Neural crest cell (in vitro differentiated cells): ENCODE measurements around the gene RABL3. TPM values are rescaled to one million over a fixed set of nuclear protein-coding genes. Genes with fewer than 3 reads are reported as not detected.
"Not testable (repeated sequence)": the region's sequence is repeated elsewhere in the genome, so short reads cannot be mapped to it uniquely, and the experiment has no call there.

Experiments used
- DNase-seq: peaks from one replicate; pipeline ENCODE4 v3.0.0; 2021; ENCODE audit warnings: low read depth, mixed read lengths, low spot score
- H3K27ac Mint-ChIP-seq: one replicate; pipeline ENCODE4 v1.8.0; 2021; ENCODE audit warnings: mild to moderate bottlenecking, mixed read lengths; ENCODE audit not compliant: unreplicated experiment
- H3K27me3 Mint-ChIP-seq: 2 replicates; pipeline ENCODE4 v1.8.0; 2021; ENCODE audit warnings: low read depth, mild to moderate bottlenecking, mixed read lengths
- H3K36me3 Mint-ChIP-seq: 2 replicates; pipeline ENCODE4 v1.8.0; 2021; ENCODE audit warnings: low read depth, mild to moderate bottlenecking, mixed read lengths
- H3K4me1 Mint-ChIP-seq: 2 replicates; pipeline ENCODE4 v1.8.0; 2021; ENCODE audit warnings: mixed read lengths
- H3K4me3 Mint-ChIP-seq: one replicate; pipeline ENCODE4 v1.8.0; 2021; ENCODE audit warnings: mild to moderate bottlenecking, mixed read lengths
- H3K9me3 Mint-ChIP-seq: 2 replicates; pipeline ENCODE4 v1.8.0; 2021; ENCODE audit warnings: mixed read lengths
- total RNA-seq: library from RNA; stranded (reverse); gene quantifications from 2 replicates; pipeline ENCODE4 v1.2.1, GENCODE V29; 2021
- TF ChIP-seq, protein P1 (sequence below): fragments of 200-600 bp; sonication (generic); conservative IDR thresholded peaks from 2 replicates; pipeline ENCODE4 v1.5.0; 2021; ENCODE audit warnings: antibody characterized with exemption, mild to moderate bottlenecking

The RABL3 gene
- total RNA-seq, 1 donor from 2014 or later, result 16.5 TPM

DNA sequence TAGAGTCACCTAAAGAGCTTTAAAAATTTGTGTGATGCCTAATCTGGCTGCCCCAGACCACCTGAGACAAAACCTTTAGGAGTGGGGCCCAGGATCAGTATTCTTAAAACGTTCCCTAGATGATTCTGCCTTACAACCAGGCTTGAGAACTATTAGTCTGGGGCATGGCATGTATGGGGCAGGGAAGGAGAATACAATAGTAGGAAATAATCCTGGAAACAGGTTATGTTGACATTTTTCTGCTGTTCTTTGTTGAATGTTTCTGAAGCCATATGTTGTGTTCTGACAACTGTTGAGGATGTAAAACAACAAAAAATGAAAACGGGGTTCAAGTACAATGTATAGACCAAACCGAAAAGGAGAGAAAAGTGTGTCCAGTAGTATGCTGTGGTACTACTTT is 3.1 kb upstream of the RABL3 start:
- H3K36me3 Mint-ChIP-seq, result peaks cover 3% of the 10 kb centered on the region
- H3K27me3 Mint-ChIP-seq, result no peaks in the 10 kb centered on the region
- DNase-seq, result no peak
- TF ChIP-seq, protein P1, sequence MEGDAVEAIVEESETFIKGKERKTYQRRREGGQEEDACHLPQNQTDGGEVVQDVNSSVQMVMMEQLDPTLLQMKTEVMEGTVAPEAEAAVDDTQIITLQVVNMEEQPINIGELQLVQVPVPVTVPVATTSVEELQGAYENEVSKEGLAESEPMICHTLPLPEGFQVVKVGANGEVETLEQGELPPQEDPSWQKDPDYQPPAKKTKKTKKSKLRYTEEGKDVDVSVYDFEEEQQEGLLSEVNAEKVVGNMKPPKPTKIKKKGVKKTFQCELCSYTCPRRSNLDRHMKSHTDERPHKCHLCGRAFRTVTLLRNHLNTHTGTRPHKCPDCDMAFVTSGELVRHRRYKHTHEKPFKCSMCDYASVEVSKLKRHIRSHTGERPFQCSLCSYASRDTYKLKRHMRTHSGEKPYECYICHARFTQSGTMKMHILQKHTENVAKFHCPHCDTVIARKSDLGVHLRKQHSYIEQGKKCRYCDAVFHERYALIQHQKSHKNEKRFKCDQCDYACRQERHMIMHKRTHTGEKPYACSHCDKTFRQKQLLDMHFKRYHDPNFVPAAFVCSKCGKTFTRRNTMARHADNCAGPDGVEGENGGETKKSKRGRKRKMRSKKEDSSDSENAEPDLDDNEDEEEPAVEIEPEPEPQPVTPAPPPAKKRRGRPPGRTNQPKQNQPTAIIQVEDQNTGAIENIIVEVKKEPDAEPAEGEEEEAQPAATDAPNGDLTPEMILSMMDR, result no peak
- H3K9me3 Mint-ChIP-seq, result no peaks in the 10 kb centered on the region
- peak overlapping the region; percentile 94 for H3K4me3 Mint-ChIP-seq
- no peak overlapping the region for H3K27ac Mint-ChIP-seq
- peaks cover 36% of the 10 kb centered on the region for H3K4me1 Mint-ChIP-seq

DNA sequence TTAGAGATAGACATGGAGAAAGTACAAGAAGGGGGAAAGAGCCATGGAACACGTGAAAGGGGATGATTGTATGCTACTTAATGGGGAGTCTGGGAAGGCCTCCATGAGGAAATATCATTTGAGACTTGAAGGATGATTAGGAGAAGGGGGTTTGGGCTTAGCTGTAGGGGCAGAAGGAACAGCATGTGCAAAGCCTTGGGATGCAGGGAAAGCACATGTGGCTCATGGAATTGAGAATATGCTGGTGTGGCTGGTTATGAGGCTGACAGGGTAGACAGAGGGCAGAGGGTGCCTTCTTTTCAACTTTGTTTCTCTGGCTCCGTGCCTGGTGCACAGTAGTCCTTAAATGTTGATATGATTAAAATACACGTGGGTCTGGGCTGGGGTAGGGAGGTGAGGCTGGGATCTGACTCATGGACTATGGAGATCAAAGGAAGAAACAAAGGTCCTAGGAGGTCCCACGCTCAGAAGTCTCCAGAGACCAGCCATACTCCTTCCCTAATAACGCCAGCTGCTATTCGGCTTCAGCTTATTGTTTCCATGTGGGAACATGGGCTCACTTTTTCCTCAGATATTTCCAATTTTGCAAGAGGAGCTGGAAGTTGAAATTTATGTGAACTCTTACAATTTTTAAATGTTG is 1.4 kb upstream of the RABL3 start:
- H3K36me3 Mint-ChIP-seq, result peaks cover 2% of the 10 kb centered on the region
- TF ChIP-seq, protein P1, result no peak
- H3K4me1 Mint-ChIP-seq, result peaks cover 36% of the 10 kb centered on the region
- no peaks in the 10 kb centered on the region for H3K27me3 Mint-ChIP-seq
- peak overlapping the region; percentile 99 for H3K27ac Mint-ChIP-seq
- no peak for DNase-seq
- H3K9me3 Mint-ChIP-seq, result no peaks in the 10 kb centered on the region
- peak overlapping the region; percentile 94 for H3K4me3 Mint-ChIP-seq

DNA sequence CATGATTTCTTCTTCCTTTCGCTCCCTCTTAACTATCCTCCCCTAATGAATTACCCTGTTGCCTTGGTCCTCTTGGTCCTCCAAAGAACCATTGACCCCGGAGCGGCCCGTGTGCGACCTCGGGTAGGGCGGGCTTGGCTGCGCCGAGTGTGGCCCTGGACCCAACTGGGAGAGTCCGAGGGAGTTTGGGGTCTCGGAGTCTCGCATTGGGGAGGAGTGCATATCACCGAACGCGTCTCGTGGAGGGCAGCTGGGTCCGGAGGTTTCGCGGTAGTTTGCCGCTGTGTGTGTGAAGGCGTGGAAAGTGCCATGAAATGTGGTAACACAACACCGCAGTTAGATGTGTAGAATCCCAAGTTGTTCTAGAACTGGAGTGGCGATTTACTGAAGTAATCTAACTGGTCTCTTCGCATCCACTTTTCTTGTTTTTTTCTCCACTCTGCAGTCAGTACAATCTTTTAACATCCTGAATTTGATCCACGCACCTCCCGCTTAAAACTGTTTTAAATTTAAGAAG is 591 bp upstream of the RABL3 start:
- TF ChIP-seq, protein P1, result no peak
- H3K9me3 Mint-ChIP-seq, result no peaks in the 10 kb centered on the region
- peak overlapping the region; percentile 94 for H3K4me3 Mint-ChIP-seq
- no peak for DNase-seq
- H3K36me3 Mint-ChIP-seq, result peaks cover 7% of the 10 kb centered on the region
- peak overlapping the region; percentile 99 for H3K27ac Mint-ChIP-seq
- H3K4me1 Mint-ChIP-seq, result peaks cover 36% of the 10 kb centered on the region
- H3K27me3 Mint-ChIP-seq, result no peaks in the 10 kb centered on the region

DNA sequence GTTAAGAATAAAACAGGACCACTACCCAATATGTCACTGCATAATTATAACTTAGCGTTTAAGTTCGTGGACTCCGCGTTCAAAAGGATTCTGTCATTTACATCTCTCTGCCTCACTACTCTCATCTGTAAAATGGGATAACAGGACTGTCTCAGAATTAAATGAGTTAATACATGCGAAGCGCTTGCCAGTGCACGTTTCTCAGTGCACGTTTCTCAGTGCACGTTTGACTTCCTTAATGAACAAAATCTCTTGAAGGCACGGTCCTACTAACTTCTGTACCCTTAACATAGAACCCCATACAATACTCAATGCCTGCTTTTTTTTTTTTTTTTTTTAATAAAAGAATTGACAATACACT is 499 bp downstream of the RABL3 start:
- TF ChIP-seq, protein P1, result no peak
- peak overlapping the region; percentile 94 for H3K4me3 Mint-ChIP-seq
- H3K4me1 Mint-ChIP-seq, result peaks cover 36% of the 10 kb centered on the region
- H3K27ac Mint-ChIP-seq, result peak overlapping the region; percentile 99
- peaks cover 14% of the 10 kb centered on the region for H3K36me3 Mint-ChIP-seq
- peaks cover 4% of the 10 kb centered on the region for H3K9me3 Mint-ChIP-seq
- DNase-seq, result no peak
- H3K27me3 Mint-ChIP-seq, result no peaks in the 10 kb centered on the region

DNA sequence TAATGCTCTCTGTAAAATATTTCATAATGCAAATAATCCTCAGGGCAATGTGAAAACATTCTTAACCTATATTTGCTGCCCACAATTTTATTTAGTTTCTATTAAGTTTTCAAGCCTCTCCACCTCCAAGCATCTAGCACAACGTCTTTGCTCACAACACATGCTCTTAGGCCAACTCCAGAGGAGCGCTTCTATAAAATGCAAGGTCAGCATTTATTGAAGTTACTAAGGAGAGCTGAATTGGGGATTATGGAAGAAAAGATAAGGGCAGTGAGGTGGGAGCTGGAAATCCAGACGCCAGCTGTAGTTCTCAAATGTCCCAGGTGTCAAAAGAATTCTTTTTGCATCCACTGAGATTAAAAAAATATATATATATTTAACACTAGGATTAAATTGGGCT is 996 bp downstream of the RABL3 start:
- TF ChIP-seq, protein P1, result no peak
- Mint-ChIP-seq H3K27ac (no peak overlapping the region), H3K4me1 (peaks cover 36% of the 10 kb centered on the region), H3K9me3 (peaks cover 6% of the 10 kb centered on the region), H3K27me3 (no peaks in the 10 kb centered on the region), H3K4me3 (peak overlapping the region; percentile 94), H3K36me3 (peaks cover 16% of the 10 kb centered on the region)
- no peak for DNase-seq

DNA sequence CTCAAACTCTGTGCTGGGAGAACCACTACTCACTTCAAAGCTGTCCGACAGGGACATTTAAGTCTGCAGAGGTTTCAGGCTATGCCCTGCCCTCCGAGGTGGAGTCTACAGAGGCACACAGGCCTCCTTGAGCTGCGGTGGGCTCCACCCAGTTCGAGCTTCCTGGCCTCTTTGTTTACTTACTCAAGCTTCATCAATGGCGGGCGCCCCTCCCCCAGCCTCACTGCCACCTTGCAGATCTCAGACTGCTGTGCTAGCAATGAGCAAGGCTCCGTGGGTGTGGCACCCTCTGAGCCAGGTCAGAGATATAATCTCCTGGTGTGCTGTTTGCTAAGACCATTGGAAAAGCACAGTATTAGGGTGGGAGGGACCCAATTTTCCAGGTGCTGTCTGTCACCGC is 4.3 kb downstream of the RABL3 start:
- not testable (repeated sequence) for H3K27ac Mint-ChIP-seq

More for the DNA sequence above, 4.3 kb downstream of the RABL3 start:
- Mint-ChIP-seq H3K4me1 (peaks cover 14% of the 10 kb centered on the region), H3K36me3 (peaks cover 29% of the 10 kb centered on the region), H3K9me3 (peaks cover 14% of the 10 kb centered on the region)
- H3K4me3 Mint-ChIP-seq, DNase-seq, H3K27me3 Mint-ChIP-seq: not testable (repeated sequence)
